ENCODE measurements around the gene TRAM2.

DNA sequence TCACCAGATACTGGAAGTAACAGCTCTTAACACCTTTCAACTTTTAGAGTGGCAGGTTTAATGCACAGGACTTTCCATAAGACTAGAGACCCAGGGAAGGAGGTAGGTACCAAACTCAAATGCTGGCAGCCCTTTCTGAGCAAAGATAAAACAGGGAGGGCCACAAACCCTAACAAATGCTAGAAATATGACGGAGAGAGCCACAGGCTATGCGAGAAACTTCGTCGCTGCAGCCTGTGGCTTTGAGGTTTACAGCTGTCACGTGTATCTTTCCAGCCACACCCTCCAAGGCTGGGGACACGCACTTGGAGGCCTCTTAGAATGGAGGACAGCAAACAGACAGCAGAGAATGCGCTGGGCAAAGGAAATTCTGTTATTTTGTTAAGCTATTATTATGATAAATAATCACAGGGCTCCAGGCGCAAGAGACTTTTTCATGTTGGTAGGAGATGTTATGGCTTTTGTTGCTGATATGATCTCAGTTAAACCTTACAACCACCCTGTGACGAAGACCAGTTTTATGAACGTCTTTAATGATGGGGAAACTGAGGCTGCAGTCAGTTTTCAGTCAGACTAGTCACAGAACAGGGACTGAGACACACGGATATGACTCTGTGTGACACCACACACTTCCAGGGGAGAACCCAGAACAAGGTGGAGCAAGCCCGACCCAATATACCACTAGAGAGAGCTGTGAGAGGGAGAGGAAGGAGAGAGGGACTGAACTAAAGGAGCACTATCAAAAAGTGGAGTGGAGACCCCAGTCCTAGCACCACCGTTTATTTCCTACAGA is 2.0 kb downstream of the TRAM2 start:
- no peak for TF ChIP-seq POLR2A (IDR thresholded peaks at IDR 0.05)
- TF ChIP-seq, protein P1, sequence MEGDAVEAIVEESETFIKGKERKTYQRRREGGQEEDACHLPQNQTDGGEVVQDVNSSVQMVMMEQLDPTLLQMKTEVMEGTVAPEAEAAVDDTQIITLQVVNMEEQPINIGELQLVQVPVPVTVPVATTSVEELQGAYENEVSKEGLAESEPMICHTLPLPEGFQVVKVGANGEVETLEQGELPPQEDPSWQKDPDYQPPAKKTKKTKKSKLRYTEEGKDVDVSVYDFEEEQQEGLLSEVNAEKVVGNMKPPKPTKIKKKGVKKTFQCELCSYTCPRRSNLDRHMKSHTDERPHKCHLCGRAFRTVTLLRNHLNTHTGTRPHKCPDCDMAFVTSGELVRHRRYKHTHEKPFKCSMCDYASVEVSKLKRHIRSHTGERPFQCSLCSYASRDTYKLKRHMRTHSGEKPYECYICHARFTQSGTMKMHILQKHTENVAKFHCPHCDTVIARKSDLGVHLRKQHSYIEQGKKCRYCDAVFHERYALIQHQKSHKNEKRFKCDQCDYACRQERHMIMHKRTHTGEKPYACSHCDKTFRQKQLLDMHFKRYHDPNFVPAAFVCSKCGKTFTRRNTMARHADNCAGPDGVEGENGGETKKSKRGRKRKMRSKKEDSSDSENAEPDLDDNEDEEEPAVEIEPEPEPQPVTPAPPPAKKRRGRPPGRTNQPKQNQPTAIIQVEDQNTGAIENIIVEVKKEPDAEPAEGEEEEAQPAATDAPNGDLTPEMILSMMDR (IDR thresholded peaks at IDR 0.05), result no peak
